HG03039 (cell line): ENCODE measurements around the gene MORF4L1.
"Not testable (repeated sequence)": the region's sequence is repeated elsewhere in the genome, so short reads cannot be mapped to it uniquely, and the experiment has no call there.

ENCODE experiments used
- ATAC-seq: cut with Tn5 transposase; IDR thresholded peaks from one replicate; pipeline ENCODE4 v1.9.1; 2021; ENCODE audit warnings: mild to moderate bottlenecking, moderate library complexity; ENCODE audit not compliant: unreplicated experiment

Gene MORF4L1, protein sequence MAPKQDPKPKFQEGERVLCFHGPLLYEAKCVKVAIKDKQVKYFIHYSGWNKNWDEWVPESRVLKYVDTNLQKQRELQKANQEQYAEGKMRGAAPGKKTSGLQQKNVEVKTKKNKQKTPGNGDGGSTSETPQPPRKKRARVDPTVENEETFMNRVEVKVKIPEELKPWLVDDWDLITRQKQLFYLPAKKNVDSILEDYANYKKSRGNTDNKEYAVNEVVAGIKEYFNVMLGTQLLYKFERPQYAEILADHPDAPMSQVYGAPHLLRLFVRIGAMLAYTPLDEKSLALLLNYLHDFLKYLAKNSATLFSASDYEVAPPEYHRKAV

GRCh38 chr15:78872155-78872971, at the start of gene MORF4L1:
MORF4L1 (plus strand) TSS chr15:78872890; CDS start chr15:78873018, 128 bp downstream.
- peak; percentile 67 for ATAC-seq

DNA sequence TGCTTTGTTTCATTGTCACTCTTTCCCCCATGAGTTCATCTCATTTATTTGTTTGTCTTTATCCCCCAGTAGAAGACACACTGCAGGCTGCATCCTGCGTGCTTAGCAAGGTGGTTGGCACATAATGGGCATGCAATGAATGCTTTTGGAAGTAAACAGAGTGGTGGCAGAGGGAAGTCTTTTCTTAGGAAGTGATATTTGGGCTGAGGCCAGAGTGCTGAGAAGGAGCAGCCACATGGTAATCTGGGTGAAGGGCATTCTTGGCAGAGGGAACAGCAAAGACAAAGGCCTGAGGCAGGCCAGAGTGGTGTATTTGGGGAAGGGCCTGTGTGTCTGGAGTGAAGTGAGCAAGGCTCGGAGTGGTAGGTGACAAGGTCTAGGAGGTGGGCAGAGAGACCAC, 43.8 kb upstream of the MORF4L1 start:
- no peak for ATAC-seq

DNA sequence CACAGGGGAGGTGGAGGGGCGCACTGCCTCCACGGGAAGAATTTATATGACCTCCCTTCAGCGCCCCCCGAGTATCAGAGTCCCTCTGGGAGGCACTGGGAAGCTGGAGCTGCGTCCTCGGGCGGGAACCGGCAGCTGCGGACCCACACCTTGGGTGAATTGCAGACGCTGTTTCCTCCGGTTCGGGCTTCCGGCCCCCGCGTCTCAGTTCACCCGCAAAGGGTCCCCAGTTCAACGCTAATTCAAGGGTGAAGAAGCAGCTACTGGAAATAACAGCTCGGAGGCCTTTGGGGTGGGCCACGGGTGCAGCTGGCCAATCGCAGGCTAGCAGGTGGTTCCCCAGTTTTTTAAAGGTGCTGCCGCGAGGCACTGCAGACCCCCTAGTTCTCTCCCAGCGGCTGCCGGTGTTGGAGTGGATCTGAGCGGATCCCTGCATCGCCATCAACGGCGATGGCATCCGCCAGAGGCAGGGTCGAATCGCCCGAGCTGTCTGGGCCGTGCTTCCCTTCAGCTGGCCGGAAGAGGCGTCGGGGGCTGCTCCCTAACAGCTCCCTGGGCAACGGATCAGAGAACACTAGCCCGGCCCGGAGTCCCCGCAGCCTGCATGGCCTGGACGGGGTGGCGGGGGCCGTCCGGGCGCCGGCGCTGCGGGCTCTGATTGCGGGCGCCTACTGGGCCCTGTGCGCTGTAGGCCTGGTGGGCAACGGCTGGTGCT, 42.0 kb upstream of the MORF4L1 start:
- no peak for ATAC-seq

GRCh38 chr15:78831229-78832207, 41.2 kb upstream of the MORF4L1 start:
- no peak for ATAC-seq

DNA sequence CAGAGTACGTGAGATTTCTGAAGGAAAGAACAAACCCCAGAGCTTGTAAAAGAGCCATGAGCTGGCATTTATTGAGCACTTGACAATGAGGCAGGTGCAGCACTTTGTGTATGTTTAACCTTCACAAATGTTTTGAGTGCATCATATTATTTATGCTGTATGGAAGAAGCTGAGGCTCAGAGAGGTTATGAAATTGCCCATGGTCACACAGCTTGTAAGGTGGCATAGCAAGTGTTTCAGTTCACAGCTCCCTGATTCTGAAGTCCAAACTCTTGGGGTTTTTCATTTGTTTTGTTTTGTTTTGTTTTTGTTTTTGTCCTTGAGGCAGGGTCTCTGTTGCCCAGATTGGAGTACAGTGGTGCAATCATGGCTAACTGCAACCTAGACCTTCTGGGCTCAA, 36.4 kb upstream of the MORF4L1 start:
- ATAC-seq, result no peak

DNA sequence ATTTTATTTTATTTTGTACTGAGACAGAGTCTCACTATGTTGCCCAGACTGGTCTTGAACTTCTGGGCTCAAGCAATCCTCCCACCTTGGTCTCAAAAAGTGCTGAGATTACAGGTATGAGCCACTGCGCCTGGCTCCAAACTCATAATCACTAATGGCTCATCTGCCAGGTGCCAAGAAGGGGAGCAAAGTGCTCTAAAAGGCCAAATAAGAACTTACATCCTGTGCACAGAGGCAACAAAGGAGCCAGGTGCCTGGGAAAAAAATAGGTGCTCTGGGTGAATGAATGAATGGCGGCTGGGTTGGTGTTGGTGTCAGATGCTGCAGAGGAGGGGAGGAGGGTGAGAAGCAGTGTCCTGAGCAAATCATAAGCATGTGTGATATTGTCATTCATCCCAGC, 35.6 kb upstream of the MORF4L1 start:
- ATAC-seq, result no peak

GRCh38 chr15:78837543-78837942, 35.1 kb upstream of the MORF4L1 start:
- no peak for ATAC-seq

DNA sequence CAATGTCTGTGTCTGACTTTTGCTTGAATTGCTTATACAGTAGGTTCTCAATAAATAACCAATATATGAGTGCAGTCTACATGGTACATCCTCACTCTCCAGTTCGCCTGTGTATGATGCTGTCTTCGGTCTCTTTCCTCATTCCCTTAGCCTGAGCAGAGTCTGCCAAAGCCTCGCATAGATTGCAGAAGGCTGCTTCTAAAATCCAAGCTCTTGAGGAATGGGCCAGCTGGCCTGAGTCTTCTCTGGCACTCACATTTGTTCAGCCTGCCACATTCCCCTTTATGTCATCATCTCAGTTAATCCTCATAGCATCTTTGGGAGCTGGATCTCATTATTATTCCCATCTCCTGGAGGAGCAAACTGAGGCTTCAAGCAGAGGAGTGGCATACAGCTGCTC, 34.2 kb upstream of the MORF4L1 start:
- ATAC-seq, result no peak

DNA sequence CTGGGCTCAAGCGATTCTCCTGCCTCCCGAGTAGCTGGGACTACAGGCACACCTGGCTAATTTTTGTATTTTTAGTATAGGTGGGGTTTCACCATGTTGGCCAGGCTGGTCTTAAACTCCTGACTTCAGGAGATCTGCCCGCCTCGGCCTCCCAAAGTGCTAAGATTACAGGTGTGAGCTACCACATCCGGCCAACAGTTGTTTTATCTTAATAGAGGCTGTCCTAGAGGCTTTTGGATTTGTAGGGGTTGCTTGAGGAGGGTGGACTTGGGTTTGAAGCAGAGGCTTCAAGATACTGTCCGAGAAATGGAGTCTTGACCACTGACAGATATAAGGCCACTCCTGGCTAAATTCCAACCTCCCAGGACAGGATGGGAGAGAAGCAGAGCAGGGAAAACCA, 33.5 kb upstream of the MORF4L1 start:
- not testable (repeated sequence) for ATAC-seq

- ATAC-seq, result no peak
These were observed 31.9 kb upstream of the MORF4L1 start for GRCh38 chr15:78840661-78841375.

DNA sequence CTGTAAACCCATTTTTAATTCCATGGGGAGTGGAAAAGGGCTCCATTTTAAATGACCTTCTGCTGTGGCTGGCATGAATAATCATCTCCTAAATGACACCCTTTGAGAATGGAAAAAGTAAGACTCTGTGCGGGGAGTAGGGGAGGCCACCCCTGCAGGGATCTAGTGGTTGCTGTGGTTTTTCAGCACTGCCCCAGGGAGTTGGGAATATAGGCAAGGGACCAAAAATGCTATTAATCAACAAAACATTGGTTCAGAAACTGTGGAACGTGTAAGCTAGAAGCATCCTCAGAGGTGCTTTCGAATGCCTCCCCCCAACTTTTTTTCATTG, 31.3 kb upstream of the MORF4L1 start:
- no peak for ATAC-seq

- no peak for ATAC-seq
These were observed 30.8 kb upstream of the MORF4L1 start for GRCh38 chr15:78841891-78842290.

- ATAC-seq, result no peak
These were observed 30.2 kb upstream of the MORF4L1 start for GRCh38 chr15:78842519-78842918.

DNA sequence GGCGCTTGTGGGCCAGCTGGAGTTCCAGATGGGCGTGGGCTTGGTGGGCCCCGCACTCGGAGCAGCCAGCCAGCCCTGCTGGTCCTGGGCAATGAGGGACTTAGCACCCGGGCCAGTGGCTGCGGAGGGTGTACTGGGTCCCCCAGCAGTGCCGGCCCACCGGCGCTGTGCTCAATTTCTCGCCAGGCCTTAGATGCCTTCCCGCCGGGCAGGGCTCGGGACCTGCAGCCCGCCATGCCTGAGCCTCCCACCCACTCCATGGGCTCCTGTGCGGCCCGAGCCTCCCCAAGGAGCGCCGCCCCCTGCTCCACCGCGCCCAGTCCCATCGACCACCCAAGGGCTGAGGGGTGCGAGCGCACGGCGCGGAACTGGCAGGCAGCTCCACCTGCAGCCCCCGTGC, 25.8 kb upstream of the MORF4L1 start:
- not testable (repeated sequence) for ATAC-seq

DNA sequence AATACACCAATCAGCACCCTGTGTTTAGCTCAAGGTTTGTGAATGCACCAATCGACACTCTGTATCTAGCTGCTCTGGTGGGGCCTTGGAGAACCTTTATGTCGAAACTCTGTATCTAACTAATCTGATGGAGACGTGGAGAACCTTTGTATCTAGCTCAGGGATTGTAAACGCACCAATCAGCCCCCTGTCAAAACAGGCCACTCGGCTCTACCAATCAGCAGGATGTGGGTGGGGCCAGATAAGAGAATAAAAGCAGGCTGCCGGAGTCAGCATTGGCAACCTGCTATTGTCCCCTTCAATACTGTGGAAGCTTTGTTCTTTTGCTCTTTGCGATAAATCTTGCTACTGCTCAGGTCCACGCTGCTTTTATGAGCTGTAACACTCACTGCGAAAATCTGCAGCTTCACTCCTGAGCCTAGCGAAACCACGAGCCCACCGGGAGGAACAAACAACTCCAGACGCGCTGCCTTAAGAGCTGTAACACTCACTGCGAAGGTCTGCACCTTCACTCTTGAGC, 25.2 kb upstream of the MORF4L1 start:
- not testable (repeated sequence) for ATAC-seq

- ATAC-seq, result no peak
These were observed 22.3 kb upstream of the MORF4L1 start for GRCh38 chr15:78850352-78850751.

GRCh38 chr15:78850941-78851755, 21.5 kb upstream of the MORF4L1 start:
- ATAC-seq, result no peak

DNA sequence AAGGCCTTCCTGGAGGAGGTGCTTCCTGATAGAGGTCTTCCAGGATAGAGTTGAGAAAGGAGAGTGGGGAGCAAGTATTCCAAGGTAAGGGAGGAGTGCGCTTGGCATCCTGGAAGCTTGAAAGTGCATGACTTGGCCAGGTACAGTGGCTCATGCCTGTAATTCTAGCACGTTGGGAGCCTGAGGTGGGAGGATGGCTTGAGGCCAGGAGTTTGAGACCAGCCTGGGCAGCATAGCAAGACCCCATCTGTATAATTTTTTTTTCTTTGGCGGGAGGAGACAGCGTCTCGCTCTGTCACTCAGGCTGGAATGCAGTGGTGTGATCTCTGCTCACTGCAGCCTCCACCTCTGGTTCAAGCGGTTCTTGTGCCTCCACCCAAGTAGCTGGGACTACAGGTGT, 19.2 kb upstream of the MORF4L1 start:
- ATAC-seq, result no peak

- no peak for ATAC-seq
These were observed 17.8 kb upstream of the MORF4L1 start for GRCh38 chr15:78854833-78855372.
